Kidney (tissue), 22 donors: Measurements from ENCODE around the gene NRAP. TPM values are rescaled to one million over a fixed set of nuclear protein-coding genes. Genes with fewer than 3 reads are reported as not detected.

Source experiments
- DNase-seq, 5 donors: peaks; one replicate each; pipeline ENCODE4 v3.0.0-alpha.2; 2013 to 2020
- FAIRE-seq: peaks from 2 replicates; lab custom pipeline; 2012; peaks lifted over from hg19 to GRCh38; lab: Jason Lieb, UNC
- H3K27ac ChIP-seq, 2 donors: one replicate each; pipeline ENCODE4 v1.7.0; 2013; ENCODE audit warnings: low read depth in 2 of 2, low read length in 2 of 2, inconsistent platforms in 1 of 2
- H3K27me3 ChIP-seq: one replicate; pipeline ENCODE4 v1.7.1; 2013; ENCODE audit warnings: low read length, inconsistent platforms; ENCODE audit not compliant: control insufficient read depth, insufficient read depth
- H3K36me3 ChIP-seq, 3 donors: one replicate each; pipeline versions ENCODE4 v1.7.0 to v1.7.1; 2013; ENCODE audit warnings: low read length in 3 of 3, control low read depth in 1 of 3, inconsistent platforms in 1 of 3; ENCODE audit not compliant: insufficient read depth in 3 of 3, control insufficient read depth in 2 of 3
- H3K4me1 ChIP-seq, 3 donors: one replicate each; pipeline versions ENCODE4 v1.7.0 to v1.7.1; 2013; ENCODE audit warnings: low read length in 3 of 3, inconsistent platforms in 1 of 3, low read depth in 1 of 3; ENCODE audit not compliant: control insufficient read depth in 2 of 3, insufficient read depth in 2 of 3
- H3K4me3 ChIP-seq, 3 donors: one replicate each; pipeline versions ENCODE4 v1.7.0 to v1.8.1; 2013; ENCODE audit warnings: low read length in 3 of 3, control low read depth in 1 of 3, inconsistent platforms in 1 of 3
- H3K9ac ChIP-seq, 3 donors: one replicate each; pipeline versions ENCODE4 v1.7.0 to v1.7.1; 2013; ENCODE audit warnings: low read length in 3 of 3, control low read depth in 1 of 3, inconsistent platforms in 1 of 3
- H3K9me3 ChIP-seq, 3 donors: one replicate each; pipeline versions ENCODE4 v1.7.0 to v1.7.1; 2013; ENCODE audit warnings: low read length in 3 of 3, control low read depth in 1 of 3, inconsistent platforms in 1 of 3; ENCODE audit not compliant: control insufficient read depth in 2 of 3, insufficient read depth in 1 of 3
- CTCF ChIP-seq: IDR thresholded peaks from 3 replicates; pipeline ENCODE4 v1.5.1; 2012; ENCODE audit warnings: mild to moderate bottlenecking, moderate library complexity, borderline replicate concordance; ENCODE audit not compliant: insufficient read depth; ENCODE audit errors: extremely low read depth
- intact Hi-C: fragments of 100-400 bp; cut with DNase I; formaldehyde crosslinking; loops from one replicate; pipeline ENCODE4 v1.11.1; 2022
- long read RNA-seq, 10 donors: library from polyadenylated mRNA in 1 of 10; unstranded in 1 of 10; transcript quantifications; one replicate each; pipeline ENCODE4 v2.0.0 and lab custom pipeline, GENCODE V29; 2021 to 2026
- polyA plus RNA-seq: library from polyadenylated mRNA; stranded (reverse); fragments of 350-450 nt; fragmentation: Illumina TruSeq; extraction: RNeasy Lipid Tissue Mini Kit (QIAGEN cat#74804); gene quantifications from one replicate; pipeline ENCODE4 v1.2.3, GENCODE V29; 2014; ENCODE audit warnings: low read depth, low replicate concordance; ENCODE audit not compliant: insufficient read depth
- total RNA-seq: library from RNA; stranded (reverse); fragmentation: NEBNext Ultra II Directional; extraction: Animal tissue kit (Norgen Biotek cat#: 25700); gene quantifications from one replicate; pipeline ENCODE4 v1.2.1, GENCODE V29; 2021
- donor health status: control.
- donor health status: control.
- donor health status: control.
- donor health status: control.
- donor health status: control.
- donor health status: DM: yes; HTN: yes; CAD: no.
- donor health status: Normal renal cell carcinoma (clear cell type).

The NRAP gene
- total RNA-seq (not detected), polyA plus RNA-seq (not detected)
- long read RNA-seq, donor 1 = 0 reads
- long read RNA-seq, donor 2 = 0 reads
- long read RNA-seq, donor 3 = 0 reads
- long read RNA-seq, donor 4 = 0 reads
- long read RNA-seq, donor 5 = 0 reads
- long read RNA-seq, donor 6 = 0 reads
- long read RNA-seq, donor 7 = 0 reads
- long read RNA-seq, donor 8 = 0 reads
- long read RNA-seq, donor 9 = 0 reads
- long read RNA-seq, donor 10 = 0 reads

DNA sequence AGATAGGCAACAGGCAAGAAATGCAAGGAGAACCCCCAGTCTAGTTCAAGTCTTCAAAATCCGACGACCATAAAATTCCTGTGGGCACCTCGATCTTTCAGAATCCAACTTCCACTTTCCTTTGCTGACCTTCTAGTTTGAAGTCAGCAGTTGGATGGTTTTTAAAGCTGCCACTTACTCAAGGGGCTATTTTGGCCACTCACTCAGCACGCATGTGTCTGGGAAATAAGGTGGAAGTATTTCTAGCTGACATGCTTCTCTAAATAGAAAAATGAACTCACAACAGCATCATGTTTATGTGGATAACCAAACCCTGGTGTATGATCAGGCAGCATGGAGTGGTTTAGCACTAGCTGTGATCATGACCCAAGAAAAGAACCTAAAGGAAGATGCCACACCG lies at the start of gene NRAP:
Gene NRAP (minus strand): TSS at position 134 of the 400 bp plus-strand sequence. CDS start 159 bp downstream, outside the sequence.
- no peaks in the 10 kb centered on the region for H3K9me3 ChIP-seq
- no peak for FAIRE-seq
- H3K4me3 ChIP-seq = no peak within 1 kb of the TSS
- H3K36me3 ChIP-seq = no peaks in the 10 kb centered on the region
- intact Hi-C loops = no loop called here
- H3K27me3 ChIP-seq = no peaks in the 10 kb centered on the region
- no peak within 1 kb of the TSS for H3K27ac ChIP-seq
- peaks cover 0 to 3% (median 0%) of the 10 kb centered on the region in 3 donors for H3K4me1 ChIP-seq
- DNase-seq = no peak
- H3K9ac ChIP-seq = no peak within 1 kb of the TSS
- no peak for TF ChIP-seq CTCF

DNA sequence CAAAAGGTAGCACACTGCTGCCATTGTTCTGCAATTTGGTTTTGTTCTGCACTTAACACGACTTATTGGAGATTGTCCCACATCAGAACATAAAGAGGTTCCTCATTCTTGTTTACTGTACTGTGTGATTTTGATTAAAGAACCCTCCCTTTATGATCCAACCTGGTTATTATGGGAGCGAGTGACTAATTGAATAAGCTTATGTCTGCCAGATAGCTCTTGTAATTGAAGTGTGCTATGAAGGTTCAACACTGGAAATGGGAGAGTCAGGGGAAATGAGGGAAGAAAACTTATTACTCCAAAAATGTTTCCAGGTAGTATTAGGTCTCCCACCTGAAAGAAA lies 49.8 kb upstream of the NRAP start:
- intact Hi-C loops = no loop called here
- DNase-seq = no peak

GRCh38 chr10:113712755-113713639 lies 49.2 kb upstream of the NRAP start:
- no peaks in the 10 kb centered on the region for H3K27me3 ChIP-seq
- H3K9me3 ChIP-seq = no peaks in the 10 kb centered on the region
- DNase-seq (no peak), FAIRE-seq (no peak)
- H3K27ac ChIP-seq = no peak overlapping the region
- TF ChIP-seq CTCF = no peak
- intact Hi-C loops = no loop called here
- peaks cover 0 to 10% (median 0%) of the 10 kb centered on the region in 3 donors for H3K36me3 ChIP-seq
- no peak overlapping the region for H3K4me3 ChIP-seq
- peaks cover 0 to 18% (median 10%) of the 10 kb centered on the region in 3 donors for H3K4me1 ChIP-seq
- no peak overlapping the region for H3K9ac ChIP-seq

More for the DNA sequence above, 49.8 kb upstream of the NRAP start:
- H3K27ac ChIP-seq = no peak overlapping the region
- H3K36me3 ChIP-seq = peaks cover 0 to 10% (median 0%) of the 10 kb centered on the region in 3 donors
- H3K9ac ChIP-seq = no peak overlapping the region
- no peak for TF ChIP-seq CTCF
- H3K4me3 ChIP-seq = no peak overlapping the region
- H3K27me3 ChIP-seq = no peaks in the 10 kb centered on the region
- peaks cover 0 to 18% (median 10%) of the 10 kb centered on the region in 3 donors for H3K4me1 ChIP-seq
- FAIRE-seq = no peak
- H3K9me3 ChIP-seq = no peaks in the 10 kb centered on the region
